ENCODE data around the gene NKIRAS2. TPM values are rescaled to one million over a fixed set of nuclear protein-coding genes. Genes with fewer than 3 reads are reported as not detected.

Gene NKIRAS2
- total RNA-seq, 1 donor from 2014 or later, result 44.7 TPM

GRCh38 chr17:41982026-41982760 is 37.7 kb upstream of the NKIRAS2 start:
- no peak for TF ChIP-seq CTCF (conservative IDR thresholded peaks at IDR 0.05)
- DNase-seq (ENCODE audit: extremely low spot score, unreplicated experiment), result no peak
- no peak overlapping the region for H3K27ac Mint-ChIP-seq
- peaks cover 38% of the 10 kb centered on the region for H3K36me3 Mint-ChIP-seq
- H3K4me1 Mint-ChIP-seq (ENCODE audit: unreplicated experiment), result no peaks in the 10 kb centered on the region
- H3K4me3 Mint-ChIP-seq, result no peak overlapping the region
- H3K9me3 Mint-ChIP-seq, result no peaks in the 10 kb centered on the region
- H3K27me3 Mint-ChIP-seq, result no peaks in the 10 kb centered on the region

- Mint-ChIP-seq H3K27ac (no peak overlapping the region), H3K36me3 (peaks cover 39% of the 10 kb centered on the region), H3K9me3 (no peaks in the 10 kb centered on the region), H3K4me3 (no peak overlapping the region), H3K27me3 (no peaks in the 10 kb centered on the region), H3K4me1 (ENCODE audit: unreplicated experiment) (no peaks in the 10 kb centered on the region)
- TF ChIP-seq CTCF (conservative IDR thresholded peaks at IDR 0.05), result no peak
- DNase-seq (ENCODE audit: extremely low spot score, unreplicated experiment), result no peak
Observed at GRCh38 chr17:41984454-41984853, 35.4 kb upstream of the NKIRAS2 start.

- no peak for DNase-seq (ENCODE audit: extremely low spot score, unreplicated experiment)
- TF ChIP-seq CTCF (conservative IDR thresholded peaks at IDR 0.05), result no peak
- Mint-ChIP-seq H3K27ac (no peak overlapping the region), H3K36me3 (peaks cover 37% of the 10 kb centered on the region), H3K4me1 (ENCODE audit: unreplicated experiment) (no peaks in the 10 kb centered on the region), H3K27me3 (no peaks in the 10 kb centered on the region), H3K4me3 (no peak overlapping the region), H3K9me3 (no peaks in the 10 kb centered on the region)
Observed at GRCh38 chr17:41985919-41986318, 34.0 kb upstream of the NKIRAS2 start.

- H3K36me3 Mint-ChIP-seq, result peaks cover 41% of the 10 kb centered on the region
- H3K27me3 Mint-ChIP-seq, result no peaks in the 10 kb centered on the region
- H3K4me1 Mint-ChIP-seq (ENCODE audit: unreplicated experiment), result no peaks in the 10 kb centered on the region
- DNase-seq (ENCODE audit: extremely low spot score, unreplicated experiment), result no peak
- no peaks in the 10 kb centered on the region for H3K9me3 Mint-ChIP-seq
- no peak for TF ChIP-seq CTCF (conservative IDR thresholded peaks at IDR 0.05)
- no peak overlapping the region for H3K27ac Mint-ChIP-seq
- no peak overlapping the region for H3K4me3 Mint-ChIP-seq
Observed at GRCh38 chr17:41986634-41987033, 33.3 kb upstream of the NKIRAS2 start.

- Mint-ChIP-seq H3K4me3 (no peak overlapping the region), H3K27ac (no peak overlapping the region), H3K27me3 (no peaks in the 10 kb centered on the region), H3K9me3 (no peaks in the 10 kb centered on the region), H3K4me1 (ENCODE audit: unreplicated experiment) (no peaks in the 10 kb centered on the region), H3K36me3 (peaks cover 33% of the 10 kb centered on the region)
- DNase-seq (ENCODE audit: extremely low spot score, unreplicated experiment), result no peak
- TF ChIP-seq CTCF (conservative IDR thresholded peaks at IDR 0.05), result no peak
Observed at GRCh38 chr17:41987642-41988041, 32.2 kb upstream of the NKIRAS2 start.

All from type B pancreatic cell (in vitro differentiated cells).